Measurements from ENCODE around the gene RNF169.

DNA sequence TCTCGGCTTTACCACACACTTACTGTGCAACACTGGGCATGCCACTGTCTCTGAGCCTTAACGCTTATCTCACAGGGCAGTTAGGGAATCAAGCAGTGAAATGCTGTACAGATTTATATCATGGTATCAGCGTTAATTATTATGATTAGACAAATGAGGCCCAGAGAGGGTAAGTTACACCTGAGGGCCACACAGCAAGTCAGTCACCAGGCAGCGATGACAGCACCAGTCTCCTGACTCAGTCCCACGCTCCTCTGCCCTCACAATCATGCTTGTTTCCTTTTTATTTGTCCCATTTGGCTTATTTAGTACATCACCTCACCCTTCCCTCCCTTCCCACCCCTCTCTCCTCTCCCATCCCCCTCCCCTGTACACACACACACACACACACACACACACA, 29.6 kb upstream of the RNF169 start:
- no peak for TF ChIP-seq POLR2A (IDR thresholded peaks at IDR 0.05)
- TF ChIP-seq, protein P1, sequence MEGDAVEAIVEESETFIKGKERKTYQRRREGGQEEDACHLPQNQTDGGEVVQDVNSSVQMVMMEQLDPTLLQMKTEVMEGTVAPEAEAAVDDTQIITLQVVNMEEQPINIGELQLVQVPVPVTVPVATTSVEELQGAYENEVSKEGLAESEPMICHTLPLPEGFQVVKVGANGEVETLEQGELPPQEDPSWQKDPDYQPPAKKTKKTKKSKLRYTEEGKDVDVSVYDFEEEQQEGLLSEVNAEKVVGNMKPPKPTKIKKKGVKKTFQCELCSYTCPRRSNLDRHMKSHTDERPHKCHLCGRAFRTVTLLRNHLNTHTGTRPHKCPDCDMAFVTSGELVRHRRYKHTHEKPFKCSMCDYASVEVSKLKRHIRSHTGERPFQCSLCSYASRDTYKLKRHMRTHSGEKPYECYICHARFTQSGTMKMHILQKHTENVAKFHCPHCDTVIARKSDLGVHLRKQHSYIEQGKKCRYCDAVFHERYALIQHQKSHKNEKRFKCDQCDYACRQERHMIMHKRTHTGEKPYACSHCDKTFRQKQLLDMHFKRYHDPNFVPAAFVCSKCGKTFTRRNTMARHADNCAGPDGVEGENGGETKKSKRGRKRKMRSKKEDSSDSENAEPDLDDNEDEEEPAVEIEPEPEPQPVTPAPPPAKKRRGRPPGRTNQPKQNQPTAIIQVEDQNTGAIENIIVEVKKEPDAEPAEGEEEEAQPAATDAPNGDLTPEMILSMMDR (IDR thresholded peaks at IDR 0.05) = no peak
